HG03060 (cell line): ENCODE results near the gene ADNP2.
A peak's percentile ranks its signal among the peaks of the same experiment; 100 is the strongest.
"Not testable (repeated sequence)": the region's sequence is repeated elsewhere in the genome, so short reads cannot be mapped to it uniquely, and the experiment has no call there.

Source experiments
- ATAC-seq: cut with Tn5 transposase; IDR thresholded peaks from one replicate; pipeline ENCODE4 v1.9.1; 2021; ENCODE audit warnings: low read depth, moderate number of reproducible peaks; ENCODE audit not compliant: unreplicated experiment

ADNP2 gene

GRCh38 chr18:80143881-80144280 lies 34.8 kb downstream of the ADNP2 start:
- ATAC-seq = no peak

- no peak for ATAC-seq
These were observed 36.2 kb downstream of the ADNP2 start for GRCh38 chr18:80145196-80145804.

- ATAC-seq = no peak
These were observed 38.0 kb downstream of the ADNP2 start for GRCh38 chr18:80147037-80147417.

GRCh38 chr18:80147418-80148325 lies 38.6 kb downstream of the ADNP2 start:
- no peak for ATAC-seq

GRCh38 chr18:80148326-80149199 lies 39.5 kb downstream of the ADNP2 start:
- no peak for ATAC-seq

- ATAC-seq = no peak
These were observed 40.6 kb downstream of the ADNP2 start for GRCh38 chr18:80149667-80150066.

- peak; percentile 56 for ATAC-seq
These were observed 45.2 kb downstream of the ADNP2 start for GRCh38 chr18:80154293-80154692.

- no peak for ATAC-seq
These were observed 48.8 kb downstream of the ADNP2 start for GRCh38 chr18:80157708-80158343.

GRCh38 chr18:80158365-80158764 lies 49.3 kb downstream of the ADNP2 start:
- ATAC-seq = no peak

GRCh38 chr18:80159713-80160636 lies 50.9 kb downstream of the ADNP2 start:
- ATAC-seq = no peak

- no peak for ATAC-seq
These were observed 52.8 kb downstream of the ADNP2 start for GRCh38 chr18:80161781-80162417.

- ATAC-seq = no peak
These were observed 54.1 kb downstream of the ADNP2 start for GRCh38 chr18:80163183-80163582.

- ATAC-seq = not testable (repeated sequence)
These were observed 55.8 kb downstream of the ADNP2 start for GRCh38 chr18:80164727-80165355.

- no peak for ATAC-seq
These were observed 57.2 kb downstream of the ADNP2 start for GRCh38 chr18:80166240-80166639.

- ATAC-seq = no peak
These were observed 57.7 kb downstream of the ADNP2 start for GRCh38 chr18:80166725-80167124.

- no peak for ATAC-seq
These were observed 58.3 kb downstream of the ADNP2 start for GRCh38 chr18:80167331-80167730.

GRCh38 chr18:80167931-80168330 lies 58.9 kb downstream of the ADNP2 start:
- no peak for ATAC-seq

GRCh38 chr18:80168346-80168745 lies 59.3 kb downstream of the ADNP2 start:
- ATAC-seq = no peak

- no peak for ATAC-seq
These were observed 59.9 kb downstream of the ADNP2 start for GRCh38 chr18:80168982-80169381.
